GM18520 (cell line): Measurements from ENCODE around the gene MAPK8.
"Not testable (repeated sequence)": the region's sequence is repeated elsewhere in the genome, so short reads cannot be mapped to it uniquely, and the experiment has no call there.

ENCODE experiments used
- ATAC-seq: cut with Tn5 transposase; IDR thresholded peaks from one replicate; pipeline ENCODE4 v1.9.1; 2021; ENCODE audit not compliant: unreplicated experiment

The MAPK8 gene

GRCh38 chr10:48333856-48334255 lies 27.4 kb downstream of the MAPK8 start:
- no peak for ATAC-seq

DNA sequence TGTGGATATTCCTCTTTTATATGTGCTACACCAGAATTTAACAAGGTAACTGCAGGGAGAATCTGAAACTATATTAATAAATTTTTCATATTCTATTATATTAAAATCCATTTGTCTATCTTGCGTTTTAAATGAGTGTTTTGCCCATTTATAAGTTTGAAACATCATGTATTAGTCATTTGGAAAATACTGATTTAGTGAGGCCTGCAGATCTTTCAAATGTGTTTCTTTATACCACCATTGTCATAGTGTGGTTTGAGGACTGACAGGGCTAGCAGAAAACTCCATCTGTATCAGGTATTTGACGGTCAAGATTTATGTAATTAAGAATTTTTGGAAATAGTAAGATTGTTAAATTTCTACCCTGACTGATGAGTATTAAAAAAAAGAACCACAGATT lies 29.3 kb downstream of the MAPK8 start:
- no peak for ATAC-seq

DNA sequence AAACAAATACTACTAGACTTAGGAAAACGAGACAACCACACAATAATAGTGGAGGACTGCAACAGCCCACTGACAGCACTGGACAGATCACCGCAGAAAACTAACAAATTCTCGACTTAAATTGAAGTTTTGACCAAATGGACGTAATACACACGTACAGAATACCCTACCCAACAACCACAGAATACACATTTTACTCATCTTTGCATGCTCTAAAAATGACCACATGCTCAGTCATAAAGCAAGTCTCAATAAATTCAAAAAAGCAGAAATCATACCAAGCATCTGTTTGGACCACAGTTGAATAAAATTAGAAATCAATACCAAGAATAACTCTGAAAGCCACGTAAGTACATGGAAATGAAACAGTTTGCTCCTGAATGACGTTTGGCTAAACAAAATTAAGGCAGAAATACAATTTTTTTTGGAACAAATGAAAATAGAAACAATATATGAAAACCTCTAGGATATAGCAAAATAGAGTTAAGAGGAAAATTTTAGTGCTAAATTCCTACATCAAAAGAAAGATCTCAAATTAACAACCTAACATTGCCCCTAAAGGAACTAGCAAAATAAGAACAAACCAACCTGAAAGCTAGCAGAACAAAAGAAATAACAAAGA lies 30.6 kb downstream of the MAPK8 start:
- ATAC-seq, result peak; percentile 80

GRCh38 chr10:48340734-48341133 lies 34.3 kb downstream of the MAPK8 start:
- no peak for ATAC-seq

GRCh38 chr10:48343106-48343505 lies 36.6 kb downstream of the MAPK8 start:
- ATAC-seq, result no peak

GRCh38 chr10:48343921-48344598 lies 37.6 kb downstream of the MAPK8 start:
- no peak for ATAC-seq

DNA sequence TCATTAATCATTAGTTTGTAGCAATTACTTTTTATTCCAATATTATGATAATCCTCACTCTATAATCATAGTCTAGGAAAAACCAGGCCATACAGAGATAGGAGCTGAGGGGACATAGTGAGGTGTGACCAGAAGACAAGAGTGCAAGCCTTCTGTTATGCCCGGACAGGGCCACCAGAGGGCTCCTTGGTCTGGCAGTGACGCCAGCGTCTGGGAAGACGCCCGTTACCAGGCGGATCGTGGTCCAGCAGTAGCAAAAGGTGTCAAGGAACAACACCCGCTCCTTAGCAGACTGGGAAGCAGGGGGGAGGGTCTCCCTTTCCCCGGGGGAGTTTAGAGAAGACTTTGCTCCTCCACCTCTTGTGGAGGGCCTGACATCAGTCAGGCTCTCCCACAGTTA lies 39.8 kb downstream of the MAPK8 start:
- not testable (repeated sequence) for ATAC-seq

- ATAC-seq, result not testable (repeated sequence)
Measured at GRCh38 chr10:48347539-48347938, 41.1 kb downstream of the MAPK8 start.

DNA sequence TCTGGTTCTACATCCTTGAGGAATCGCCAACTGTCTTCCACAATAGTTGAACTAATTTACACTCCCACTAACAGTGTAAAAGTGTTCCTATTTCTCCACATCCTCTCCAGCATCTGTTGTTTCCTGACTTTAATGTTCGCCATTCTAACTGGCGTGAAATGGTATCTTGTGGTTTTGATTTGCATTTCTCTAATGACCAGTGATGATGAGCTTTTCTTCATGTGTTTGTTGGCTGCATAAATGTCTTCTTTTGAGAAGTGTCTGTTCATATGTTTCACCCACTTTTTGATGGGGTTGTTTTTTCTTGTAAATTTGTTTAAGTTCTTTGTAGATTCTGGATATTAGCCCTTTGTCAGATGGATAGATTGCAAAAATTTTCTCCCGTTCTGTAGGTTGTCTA lies 41.5 kb downstream of the MAPK8 start:
- ATAC-seq, result not testable (repeated sequence)

- ATAC-seq, result no peak
Measured at GRCh38 chr10:48353246-48353645, 46.8 kb downstream of the MAPK8 start.

- ATAC-seq, result no peak
Measured at GRCh38 chr10:48357631-48358030, 51.2 kb downstream of the MAPK8 start.

GRCh38 chr10:48358162-48358561 lies 51.7 kb downstream of the MAPK8 start:
- ATAC-seq, result no peak

DNA sequence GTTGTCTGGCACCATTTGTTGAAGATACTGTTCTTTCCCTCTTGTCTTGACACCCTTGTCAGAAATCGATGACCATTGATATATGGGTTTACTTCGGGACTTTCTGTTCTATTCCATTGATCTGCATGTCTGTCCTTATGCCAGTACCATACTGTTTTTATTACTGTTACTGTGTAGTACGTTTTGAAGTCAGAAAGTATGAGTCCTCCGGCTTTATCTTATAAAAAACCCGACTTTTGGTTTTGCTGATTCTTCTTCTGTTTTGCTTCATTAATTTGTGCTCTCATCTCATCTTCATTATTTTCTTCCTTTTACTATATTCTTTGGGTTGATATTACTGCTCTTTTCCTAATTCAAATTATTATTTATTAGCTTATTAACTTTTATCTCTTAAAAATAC lies 52.4 kb downstream of the MAPK8 start:
- no peak for ATAC-seq

GRCh38 chr10:48361176-48361575 lies 54.7 kb downstream of the MAPK8 start:
- no peak for ATAC-seq

GRCh38 chr10:48363617-48364355 lies 57.3 kb downstream of the MAPK8 start:
- ATAC-seq, result no peak

DNA sequence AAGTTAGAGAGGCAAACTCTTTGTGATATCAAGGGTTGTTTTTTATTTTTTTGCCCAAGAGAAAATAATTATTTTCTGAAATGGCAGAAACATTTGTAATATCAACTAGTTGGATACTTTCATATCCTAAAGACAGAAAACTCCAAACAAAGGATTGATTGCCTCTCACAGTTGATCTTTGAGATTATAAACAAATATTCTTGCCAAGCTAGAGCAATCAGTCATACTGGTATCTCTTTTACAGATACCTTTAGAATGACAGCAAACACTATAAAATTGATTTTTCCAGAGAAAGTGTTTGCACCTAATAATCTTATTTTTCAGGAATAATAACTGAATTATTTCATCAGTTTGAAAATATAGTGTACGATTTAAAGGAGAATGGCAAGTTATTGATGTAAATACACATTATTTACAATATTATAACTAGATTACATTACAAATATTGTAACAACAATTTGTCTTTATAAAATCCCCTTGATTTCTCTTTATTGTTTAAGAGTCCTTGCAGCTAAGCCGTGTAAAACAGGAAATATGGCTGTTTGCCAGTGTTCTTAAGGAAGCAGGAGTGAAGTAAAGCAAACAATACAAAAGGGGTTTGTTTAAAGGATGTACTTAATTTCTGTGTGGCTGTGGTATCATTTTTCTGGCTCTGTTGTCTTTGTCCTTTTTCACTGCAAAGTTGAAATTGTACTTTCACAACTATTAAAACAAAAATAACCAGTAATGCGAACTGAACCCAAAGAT lies 58.4 kb downstream of the MAPK8 start:
- no peak for ATAC-seq

DNA sequence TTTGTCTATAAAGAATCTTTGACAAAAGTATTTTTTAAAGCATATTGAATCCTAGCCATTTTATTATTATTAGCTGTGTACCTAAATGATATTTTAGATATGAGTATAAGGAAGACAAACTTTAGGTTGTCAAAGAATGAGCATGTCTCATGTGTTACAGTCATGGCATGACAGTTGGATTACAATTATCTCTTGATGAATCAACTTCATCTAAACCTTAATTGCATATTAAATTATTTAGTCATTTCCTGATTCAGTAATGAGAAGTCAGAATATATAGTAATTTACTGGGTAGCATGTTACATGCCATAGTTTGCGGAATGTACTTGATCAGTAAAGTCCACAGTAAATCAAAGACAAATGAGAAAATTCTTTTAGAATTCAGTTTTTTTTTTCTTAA lies 59.2 kb downstream of the MAPK8 start:
- ATAC-seq, result no peak

GRCh38 chr10:48366261-48366660 lies 59.8 kb downstream of the MAPK8 start:
- no peak for ATAC-seq

DNA sequence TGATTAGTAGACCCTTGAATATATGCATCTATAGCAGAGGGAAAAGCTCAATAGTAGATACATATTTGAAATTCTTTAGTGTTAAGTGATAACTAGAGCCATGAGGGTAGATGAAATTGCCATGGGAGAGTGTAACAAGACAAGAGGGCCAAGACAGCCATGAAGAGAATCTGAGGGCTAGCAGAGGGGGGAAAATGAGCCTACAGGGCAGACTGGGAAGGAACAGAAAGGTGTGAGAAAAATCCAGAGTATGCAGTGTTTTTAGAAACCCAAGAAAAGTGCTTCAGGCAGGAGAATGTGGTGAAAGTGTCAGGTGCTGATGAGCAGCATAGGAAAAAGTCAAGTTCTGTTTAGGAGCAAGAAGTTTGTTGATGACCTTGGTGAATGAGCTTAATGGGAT lies 63.0 kb downstream of the MAPK8 start:
- no peak for ATAC-seq

GRCh38 chr10:48377751-48378530 lies 71.5 kb downstream of the MAPK8 start:
- no peak for ATAC-seq

DNA sequence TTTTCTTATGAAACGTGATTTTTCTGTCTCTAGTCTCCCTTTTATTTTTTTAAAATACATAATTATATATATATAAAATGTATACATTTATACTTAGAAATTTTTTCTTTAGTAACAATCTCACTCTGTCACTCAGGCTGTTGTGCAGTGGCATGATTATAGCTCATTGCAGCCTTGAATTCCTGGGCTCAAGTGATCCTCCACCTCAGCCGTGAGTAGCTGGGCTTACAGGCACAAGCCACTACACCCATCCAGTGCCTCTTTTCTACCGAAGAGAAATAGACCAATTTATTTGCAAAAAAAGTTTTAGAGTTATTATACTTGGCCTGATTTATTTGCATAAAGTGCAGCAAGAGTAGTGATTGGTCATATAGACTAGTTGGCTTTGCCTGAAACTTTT lies 72.2 kb downstream of the MAPK8 start:
- ATAC-seq, result no peak
